Dendritic cell treated with granulocyte-macrophage colony-stimulating factor and Interleukin-4, amounts not matched to agents 40 ng/mL and 50 ng/mL, for 4 days (primary cell): ENCODE results near the gene ETV1.

Experiments used
- H3K27ac Mint-ChIP-seq: one replicate; pipeline ENCODE4 v1.8.0; 2022; ENCODE audit warnings: mild to moderate bottlenecking, mixed read lengths
- H3K27me3 Mint-ChIP-seq: one replicate; pipeline ENCODE4 v1.8.0; 2022; ENCODE audit warnings: mild to moderate bottlenecking, mixed read lengths
- H3K36me3 Mint-ChIP-seq: one replicate; pipeline ENCODE4 v1.8.0; 2022; ENCODE audit warnings: low read depth, mixed read lengths
- H3K4me1 Mint-ChIP-seq: one replicate; pipeline ENCODE4 v1.8.0; 2022; ENCODE audit warnings: low read depth, mixed read lengths
- H3K4me3 Mint-ChIP-seq: one replicate; pipeline ENCODE4 v1.8.0; 2022; ENCODE audit warnings: mild to moderate bottlenecking, moderate library complexity, mixed read lengths
- H3K9me3 Mint-ChIP-seq: one replicate; pipeline ENCODE4 v1.8.0; 2022; ENCODE audit warnings: mixed read lengths
- intact Hi-C: fragments of 100-400 bp; cut with micrococcal nuclease; formaldehyde crosslinking; loops from one replicate; pipeline ENCODE4 v1.15.0; 2022

Gene ETV1

GRCh38 chr7:13989126-13989948, at the start of gene ETV1:
TSS of gene ETV1 (minus strand) at chr7:13989666. CDS start at chr7:13989052, 614 bp downstream.
- intact Hi-C loops, result no loop called here
- H3K27ac Mint-ChIP-seq, result no peak within 1 kb of the TSS
- H3K36me3 Mint-ChIP-seq, result no peaks in the 10 kb centered on the region
- H3K4me3 Mint-ChIP-seq, result no peak within 1 kb of the TSS
- peaks cover 9% of the 10 kb centered on the region for H3K27me3 Mint-ChIP-seq
- H3K9me3 Mint-ChIP-seq, result no peaks in the 10 kb centered on the region
- no peaks in the 10 kb centered on the region for H3K4me1 Mint-ChIP-seq

- intact Hi-C loops, result no loop called here
- Mint-ChIP-seq H3K4me1 (no peaks in the 10 kb centered on the region), H3K4me3 (no peak overlapping the region), H3K36me3 (no peaks in the 10 kb centered on the region), H3K9me3 (peaks cover 17% of the 10 kb centered on the region), H3K27me3 (no peaks in the 10 kb centered on the region), H3K27ac (no peak overlapping the region)
Measured at GRCh38 chr7:14024406-14024805, 34.9 kb upstream of the ETV1 start.

- H3K4me3 Mint-ChIP-seq, result no peak overlapping the region
- intact Hi-C loops, result no loop called here
- peaks cover 17% of the 10 kb centered on the region for H3K9me3 Mint-ChIP-seq
- H3K27me3 Mint-ChIP-seq, result no peaks in the 10 kb centered on the region
- no peaks in the 10 kb centered on the region for H3K4me1 Mint-ChIP-seq
- H3K36me3 Mint-ChIP-seq, result no peaks in the 10 kb centered on the region
- H3K27ac Mint-ChIP-seq, result no peak overlapping the region
Measured at GRCh38 chr7:14023838-14024237, 34.4 kb upstream of the ETV1 start.

GRCh38 chr7:14023342-14023741, 33.9 kb upstream of the ETV1 start:
- intact Hi-C loops, result no loop called here
- Mint-ChIP-seq H3K27me3 (no peaks in the 10 kb centered on the region), H3K9me3 (peaks cover 17% of the 10 kb centered on the region), H3K27ac (no peak overlapping the region), H3K36me3 (no peaks in the 10 kb centered on the region), H3K4me1 (no peaks in the 10 kb centered on the region), H3K4me3 (no peak overlapping the region)

- H3K27ac Mint-ChIP-seq, result no peak overlapping the region
- H3K4me1 Mint-ChIP-seq, result no peaks in the 10 kb centered on the region
- intact Hi-C loops, result no loop called here
- H3K27me3 Mint-ChIP-seq, result no peaks in the 10 kb centered on the region
- no peaks in the 10 kb centered on the region for H3K36me3 Mint-ChIP-seq
- H3K9me3 Mint-ChIP-seq, result peaks cover 9% of the 10 kb centered on the region
- no peak overlapping the region for H3K4me3 Mint-ChIP-seq
Measured at GRCh38 chr7:14021069-14021468, 31.6 kb upstream of the ETV1 start.

- Mint-ChIP-seq H3K9me3 (peaks cover 8% of the 10 kb centered on the region), H3K27ac (no peak overlapping the region), H3K4me1 (no peaks in the 10 kb centered on the region), H3K36me3 (no peaks in the 10 kb centered on the region), H3K27me3 (no peaks in the 10 kb centered on the region), H3K4me3 (no peak overlapping the region)
- intact Hi-C loops, result no loop called here
Measured at GRCh38 chr7:14020339-14020900, 31.0 kb upstream of the ETV1 start.

- H3K27ac Mint-ChIP-seq, result no peak overlapping the region
- no peaks in the 10 kb centered on the region for H3K36me3 Mint-ChIP-seq
- no peaks in the 10 kb centered on the region for H3K4me1 Mint-ChIP-seq
- intact Hi-C loops, result no loop called here
- H3K4me3 Mint-ChIP-seq, result no peak overlapping the region
- H3K9me3 Mint-ChIP-seq, result no peaks in the 10 kb centered on the region
- H3K27me3 Mint-ChIP-seq, result no peaks in the 10 kb centered on the region
Measured at GRCh38 chr7:14018751-14019150, 29.3 kb upstream of the ETV1 start.

GRCh38 chr7:14016950-14017349, 27.5 kb upstream of the ETV1 start:
- no peaks in the 10 kb centered on the region for H3K9me3 Mint-ChIP-seq
- H3K27me3 Mint-ChIP-seq, result no peaks in the 10 kb centered on the region
- H3K36me3 Mint-ChIP-seq, result no peaks in the 10 kb centered on the region
- no peak overlapping the region for H3K4me3 Mint-ChIP-seq
- no peak overlapping the region for H3K27ac Mint-ChIP-seq
- H3K4me1 Mint-ChIP-seq, result no peaks in the 10 kb centered on the region
- intact Hi-C loops, result no loop called here

GRCh38 chr7:14013898-14014297, 24.4 kb upstream of the ETV1 start:
- no peak overlapping the region for H3K27ac Mint-ChIP-seq

GRCh38 chr7:14009453-14010418, 20.3 kb upstream of the ETV1 start:
- intact Hi-C loops, result no loop called here
- no peaks in the 10 kb centered on the region for H3K9me3 Mint-ChIP-seq
- no peaks in the 10 kb centered on the region for H3K27me3 Mint-ChIP-seq
- H3K27ac Mint-ChIP-seq, result no peak overlapping the region
- no peak overlapping the region for H3K4me3 Mint-ChIP-seq
- H3K36me3 Mint-ChIP-seq, result no peaks in the 10 kb centered on the region
- no peaks in the 10 kb centered on the region for H3K4me1 Mint-ChIP-seq

More at GRCh38 chr7:14013898-14014297, 24.4 kb upstream of the ETV1 start:
- H3K4me1 Mint-ChIP-seq, result no peaks in the 10 kb centered on the region
- no peak overlapping the region for H3K4me3 Mint-ChIP-seq
- no peaks in the 10 kb centered on the region for H3K36me3 Mint-ChIP-seq
- no peaks in the 10 kb centered on the region for H3K9me3 Mint-ChIP-seq
- intact Hi-C loops, result no loop called here
- H3K27me3 Mint-ChIP-seq, result no peaks in the 10 kb centered on the region

GRCh38 chr7:14001139-14001538, 11.7 kb upstream of the ETV1 start:
- Mint-ChIP-seq H3K9me3 (no peaks in the 10 kb centered on the region), H3K4me1 (no peaks in the 10 kb centered on the region), H3K27ac (no peak overlapping the region), H3K27me3 (peaks cover 4% of the 10 kb centered on the region), H3K4me3 (no peak overlapping the region), H3K36me3 (no peaks in the 10 kb centered on the region)
- intact Hi-C loops, result no loop called here

GRCh38 chr7:14000247-14000646, 10.8 kb upstream of the ETV1 start:
- Mint-ChIP-seq H3K27ac (no peak overlapping the region), H3K4me3 (no peak overlapping the region), H3K9me3 (no peaks in the 10 kb centered on the region), H3K4me1 (no peaks in the 10 kb centered on the region), H3K27me3 (peaks cover 4% of the 10 kb centered on the region), H3K36me3 (no peaks in the 10 kb centered on the region)
- intact Hi-C loops, result no loop called here

- Mint-ChIP-seq H3K4me1 (no peaks in the 10 kb centered on the region), H3K9me3 (no peaks in the 10 kb centered on the region), H3K4me3 (no peak overlapping the region), H3K27me3 (peaks cover 4% of the 10 kb centered on the region), H3K27ac (no peak overlapping the region), H3K36me3 (no peaks in the 10 kb centered on the region)
- intact Hi-C loops, result no loop called here
Measured at GRCh38 chr7:13998866-13999265, 9.4 kb upstream of the ETV1 start.

- no peaks in the 10 kb centered on the region for H3K36me3 Mint-ChIP-seq
- H3K4me1 Mint-ChIP-seq, result no peaks in the 10 kb centered on the region
- H3K27me3 Mint-ChIP-seq, result no peaks in the 10 kb centered on the region
- H3K4me3 Mint-ChIP-seq, result no peak overlapping the region
- no peaks in the 10 kb centered on the region for H3K9me3 Mint-ChIP-seq
- intact Hi-C loops, result no loop called here
- H3K27ac Mint-ChIP-seq, result no peak overlapping the region
Measured at GRCh38 chr7:13992596-13992964, 3.1 kb upstream of the ETV1 start.
